PC-3 (cell line): ENCODE data around the gene KIF18B.

Experiments
- EZH2 ChIP-seq: fragments of 300-600 bp; sonication (generic); IDR thresholded peaks from one replicate; pipeline ENCODE4 v1.6.1; 2017; ENCODE audit warnings: antibody characterized with exemption, mild to moderate bottlenecking, low read length; ENCODE audit not compliant: unreplicated experiment
- EZH2phosphoT487 ChIP-seq: fragments of 300-600 bp; sonication (generic); IDR thresholded peaks from 2 replicates; pipeline ENCODE4 v1.6.1; 2018; ENCODE audit warnings: mild to moderate bottlenecking, antibody characterized with exemption, low read length, borderline replicate concordance
- TF ChIP-seq, protein P1 (sequence below): fragments of 300-600 bp; sonication (generic); conservative IDR thresholded peaks from 2 replicates; pipeline ENCODE4 v1.5.1; 2017; ENCODE audit warnings: antibody characterized with exemption, low read depth, mild to moderate bottlenecking, low read length

DNA sequence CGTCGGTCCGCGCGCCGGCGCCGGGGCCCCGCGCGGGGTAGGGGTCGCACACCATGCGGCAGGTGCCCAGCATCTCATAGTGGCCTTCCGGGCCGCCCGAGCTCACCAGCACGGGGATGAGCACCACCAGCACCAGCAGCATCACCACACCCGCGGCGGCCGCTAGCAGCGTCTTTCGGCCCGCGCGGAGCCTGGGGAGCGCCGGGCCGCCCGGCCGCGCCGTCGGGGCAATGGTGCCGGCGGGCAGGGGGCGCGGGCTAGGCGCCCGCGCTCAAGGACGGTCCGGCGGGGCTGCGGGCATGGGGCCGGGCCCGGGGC, 20.3 kb upstream of the KIF18B start:
- TF ChIP-seq, protein P1, sequence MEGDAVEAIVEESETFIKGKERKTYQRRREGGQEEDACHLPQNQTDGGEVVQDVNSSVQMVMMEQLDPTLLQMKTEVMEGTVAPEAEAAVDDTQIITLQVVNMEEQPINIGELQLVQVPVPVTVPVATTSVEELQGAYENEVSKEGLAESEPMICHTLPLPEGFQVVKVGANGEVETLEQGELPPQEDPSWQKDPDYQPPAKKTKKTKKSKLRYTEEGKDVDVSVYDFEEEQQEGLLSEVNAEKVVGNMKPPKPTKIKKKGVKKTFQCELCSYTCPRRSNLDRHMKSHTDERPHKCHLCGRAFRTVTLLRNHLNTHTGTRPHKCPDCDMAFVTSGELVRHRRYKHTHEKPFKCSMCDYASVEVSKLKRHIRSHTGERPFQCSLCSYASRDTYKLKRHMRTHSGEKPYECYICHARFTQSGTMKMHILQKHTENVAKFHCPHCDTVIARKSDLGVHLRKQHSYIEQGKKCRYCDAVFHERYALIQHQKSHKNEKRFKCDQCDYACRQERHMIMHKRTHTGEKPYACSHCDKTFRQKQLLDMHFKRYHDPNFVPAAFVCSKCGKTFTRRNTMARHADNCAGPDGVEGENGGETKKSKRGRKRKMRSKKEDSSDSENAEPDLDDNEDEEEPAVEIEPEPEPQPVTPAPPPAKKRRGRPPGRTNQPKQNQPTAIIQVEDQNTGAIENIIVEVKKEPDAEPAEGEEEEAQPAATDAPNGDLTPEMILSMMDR = no peak
- TF ChIP-seq EZH2 = no peak
- TF ChIP-seq EZH2phosphoT487 = no peak
